MM.1S (cell line): ENCODE data around the gene C9orf43.

ENCODE experiments used
- CTCF ChIP-seq: fragments of 300-600 bp; sonication (generic); IDR thresholded peaks from 2 replicates; pipeline ENCODE4 v1.5.1; 2016; ENCODE audit warnings: antibody characterized with exemption, low read length, mixed read lengths
- EZH2 ChIP-seq: fragments of 300-600 bp; sonication (generic); optimal IDR thresholded peaks from 2 replicates; pipeline ENCODE3; 2017; ENCODE audit warnings: low read depth, mild to moderate bottlenecking, antibody characterized with exemption, low read length, mixed read lengths
- EZH2phosphoT487 ChIP-seq: fragments of 300-600 bp; sonication (generic); IDR thresholded peaks from 2 replicates; pipeline ENCODE4 v1.6.1; 2018; ENCODE audit warnings: antibody characterized with exemption, low read length

GRCh38 chr9:113388833-113389232 lies 21.7 kb upstream of the C9orf43 start:
- no peak for TF ChIP-seq CTCF
- no peak for TF ChIP-seq EZH2
- TF ChIP-seq EZH2phosphoT487, result no peak
